GM12878 (cell line): ENCODE results near the gene LHFPL2. TPM values are rescaled to one million over a fixed set of nuclear protein-coding genes. Genes with fewer than 3 reads are reported as not detected.

Experiments used
- ATAC-seq: fragments of 200-7000 bp; cut with Tn5 transposase; 3 replicates; pipeline ENCODE4 v1.9.1; 2020; ENCODE audit warnings: mild to moderate bottlenecking, moderate library complexity
- BruUV-seq: library from RNA; stranded (reverse); fragments of 400-500 nt; replicated peaks from 2 replicates; lab custom pipeline; 2021; lab: Mats Ljungman, UMichigan
- CTCF ChIA-PET: fragments of 300-600 bp; sonication (Branson Sonifier 250); formaldehyde crosslinking; extraction: SDS; loops from one replicate; lab custom pipeline; 2021; ENCODE audit warnings: inconsistent platforms; lab: Yijun Ruan, JAX
- POLR2A ChIA-PET: fragments of 350-600 bp; formaldehyde crosslinking; extraction: SDS; loops from one replicate; lab custom pipeline; 2021; ENCODE audit warnings: inconsistent platforms; lab: Charles Lee
- RAD21 ChIA-PET: fragments of 300-600 bp; sonication (Branson Sonifier 250); formaldehyde crosslinking; loops from one replicate; lab custom pipeline; 2023; ENCODE audit warnings: antibody characterized with exemption; ENCODE audit not compliant: unreplicated experiment; lab: Charles Lee
- SMC1A ChIA-PET: fragments of 300-600 bp; sonication (Branson Sonifier 250); formaldehyde crosslinking; loops from one replicate; lab custom pipeline; 2023; ENCODE audit not compliant: unreplicated experiment, uncharacterized antibody; lab: Charles Lee
- DNase-seq: peaks from one replicate; pipeline ENCODE4 v3.0.0-alpha.2; 2011; ENCODE audit warnings: low read depth, low spot score
- FAIRE-seq: peaks from 3 replicates; lab custom pipeline; 2011; peaks lifted over from hg19 to GRCh38; lab: Jason Lieb, UNC
- H2AFZ ChIP-seq: 2 replicates; pipeline ENCODE4 v1.6.0; 2011; ENCODE audit warnings: low read depth, low read length, control low read depth; ENCODE audit not compliant: control insufficient read depth
- H3K27ac ChIP-seq: 2 replicates; pipeline ENCODE4 v1.5.1; 2011; ENCODE audit warnings: control low read depth; ENCODE audit not compliant: control insufficient read depth, insufficient read depth
- H3K27me3 ChIP-seq, 2 experiments: replicated peaks in 1 of 2; 2 replicates each; pipeline versions ENCODE4 v1.6.0 to v1.6.1; 2011; ENCODE audit warnings: low read length in 1 of 2; ENCODE audit not compliant: control insufficient read depth in 2 of 2, insufficient read depth in 2 of 2
- H3K36me3 ChIP-seq, 2 experiments: 2 replicates each; pipeline ENCODE4 v1.5.1; 2011; ENCODE audit warnings: low read length in 1 of 2; ENCODE audit not compliant: control insufficient read depth in 2 of 2, insufficient read depth in 2 of 2
- H3K4me1 ChIP-seq: 2 replicates; pipeline ENCODE4 v1.6.1; 2011; ENCODE audit warnings: mild to moderate bottlenecking, low read length, moderate library complexity, mixed read lengths; ENCODE audit not compliant: control insufficient read depth, insufficient read depth
- H3K4me2 ChIP-seq: 2 replicates; pipeline ENCODE4 v1.6.0; 2011; ENCODE audit warnings: control low read depth; ENCODE audit not compliant: control insufficient read depth, insufficient read depth
- H3K4me3 ChIP-seq: fragments of 200-600 bp; sonication (generic); 2 replicates; pipeline ENCODE4 v1.5.1; 2016
- H3K79me2 ChIP-seq: 2 replicates; pipeline ENCODE4 v1.6.0; 2011; ENCODE audit warnings: low read length; ENCODE audit not compliant: control insufficient read depth, insufficient read depth
- H3K9ac ChIP-seq: 2 replicates; pipeline ENCODE4 v1.8.0; 2011; ENCODE audit warnings: low read length, control low read depth, mixed read lengths; ENCODE audit not compliant: control insufficient read depth, insufficient read depth
- H3K9me3 ChIP-seq: replicated peaks from 3 replicates; pipeline ENCODE4 v1.5.1; 2011; ENCODE audit warnings: mild to moderate bottlenecking, low read length; ENCODE audit not compliant: control insufficient read depth, insufficient read depth
- H4K20me1 ChIP-seq: 2 replicates; pipeline ENCODE4 v1.6.0; 2011; ENCODE audit not compliant: control insufficient read depth, insufficient read depth
- BHLHE40 ChIP-seq, 2 experiments: fragments of 450-650 bp in 1 of 2; IDR thresholded peaks; 2 replicates each; pipeline ENCODE4 v1.6.1; 2011 to 2017; ENCODE audit warnings: low read depth in 2 of 2, borderline replicate concordance in 1 of 2, improper control_type of control experiment in 1 of 2, low read length in 1 of 2, mild to moderate bottlenecking in 1 of 2
- CBFB ChIP-seq: IDR thresholded peaks from 2 replicates; pipeline ENCODE4 v1.6.1; 2016; ENCODE audit warnings: antibody characterized with exemption, low read depth
- IRF4 ChIP-seq: IDR thresholded peaks from 2 replicates; pipeline ENCODE4 v1.6.1; 2011; ENCODE audit warnings: low read depth, low read length
- NR2F1 ChIP-seq: fragments of 450-650 bp; conservative IDR thresholded peaks from 2 replicates; pipeline ENCODE4 v1.6.1; 2017; ENCODE audit warnings: mild to moderate bottlenecking
- SREBF1 ChIP-seq: IDR thresholded peaks from 2 replicates; pipeline ENCODE4 v1.6.1; 2012; ENCODE audit warnings: mild to moderate bottlenecking, low read length
- ZNF622 ChIP-seq: fragments of 450-650 bp; IDR thresholded peaks from 2 replicates; pipeline ENCODE4 v1.6.1; 2017; ENCODE audit warnings: mild to moderate bottlenecking, inconsistent platforms
- WGBS: methylation state at CpG from one replicate; pipeline ENCODE4 v1.1.6; 2016; ENCODE audit warnings: low lambda C conversion rate; ENCODE audit not compliant: insufficient replicate concordance, insufficient coverage; ENCODE audit errors: missing lambda C conversion rate; 5-methylcytosine and 5-hydroxymethylcytosine counted together
- in situ Hi-C: fragments of 300-500 bp; cut with MboI; formaldehyde crosslinking; loops from 9 replicates; pipeline ENCODE4 v1.14.3; 2018; ENCODE audit warnings: mixed read lengths
- intact Hi-C: fragments of 100-400 bp; cut with micrococcal nuclease; formaldehyde crosslinking; loops from one replicate; pipeline ENCODE4 v1.14.2; 2022; ENCODE audit not compliant: unreplicated experiment
- polyA plus RNA-seq, 11 experiments: library from polyadenylated mRNA; depleted of rRNA in 4 of 11; unstranded in 6 of 11; stranded (reverse) in 5 of 11; fragments of >200 nt; fragmentation: Nextera tagmentation in 4 of 11; fragmentation: Illumina TruSeq in 1 of 11; extraction: Ambion mirVana in 4 of 11; extraction: Trizol in 1 of 11; gene quantifications; 1 replicate in 1 of 11; 2 replicates in 10 of 11; pipeline versions ENCODE4 v1.2.1 to v1.2.3, GENCODE V29; 2011 to 2016; ENCODE audit warnings: inconsistent platforms in 2 of 11, missing spikeins in 2 of 11, low read depth in 1 of 11
- total RNA-seq, 4 experiments: library from RNA; depleted of rRNA in 3 of 4; stranded (reverse); fragments of >200 nt in 3 of 4; fragmentation: Illumina TruSeq in 1 of 4; extraction: Trizol in 1 of 4; gene quantifications; 2 replicates each; pipeline versions ENCODE4 v1.2.1 to v1.2.3, GENCODE V29; 2013 to 2021
- TF ChIP-seq, protein P1 (sequence below): fragments of 450-650 bp; IDR thresholded peaks from 2 replicates; pipeline ENCODE4 v1.6.1; 2017; ENCODE audit warnings: mild to moderate bottlenecking, moderate library complexity
- TF ChIP-seq, protein P2 (sequence below): fragments of 450-650 bp; formaldehyde crosslinking; IDR thresholded peaks from 2 replicates; pipeline ENCODE4 v1.5.0; 2022; ENCODE audit warnings: mild to moderate bottlenecking, missing genetic modification characterization
- TF ChIP-seq, protein P3 (sequence below): fragments of 450-650 bp; IDR thresholded peaks from 2 replicates; pipeline ENCODE4 v1.6.1; 2018; ENCODE audit warnings: borderline replicate concordance, mild to moderate bottlenecking; ENCODE audit not compliant: partially characterized antibody

The LHFPL2 gene
- total and polyA plus RNA-seq, 10 of the 15 experiments (the other 5 are each of a cell fraction or from before 2014, with no cell fraction given): 4.1 to 21.8 (median 12.5) TPM

DNA sequence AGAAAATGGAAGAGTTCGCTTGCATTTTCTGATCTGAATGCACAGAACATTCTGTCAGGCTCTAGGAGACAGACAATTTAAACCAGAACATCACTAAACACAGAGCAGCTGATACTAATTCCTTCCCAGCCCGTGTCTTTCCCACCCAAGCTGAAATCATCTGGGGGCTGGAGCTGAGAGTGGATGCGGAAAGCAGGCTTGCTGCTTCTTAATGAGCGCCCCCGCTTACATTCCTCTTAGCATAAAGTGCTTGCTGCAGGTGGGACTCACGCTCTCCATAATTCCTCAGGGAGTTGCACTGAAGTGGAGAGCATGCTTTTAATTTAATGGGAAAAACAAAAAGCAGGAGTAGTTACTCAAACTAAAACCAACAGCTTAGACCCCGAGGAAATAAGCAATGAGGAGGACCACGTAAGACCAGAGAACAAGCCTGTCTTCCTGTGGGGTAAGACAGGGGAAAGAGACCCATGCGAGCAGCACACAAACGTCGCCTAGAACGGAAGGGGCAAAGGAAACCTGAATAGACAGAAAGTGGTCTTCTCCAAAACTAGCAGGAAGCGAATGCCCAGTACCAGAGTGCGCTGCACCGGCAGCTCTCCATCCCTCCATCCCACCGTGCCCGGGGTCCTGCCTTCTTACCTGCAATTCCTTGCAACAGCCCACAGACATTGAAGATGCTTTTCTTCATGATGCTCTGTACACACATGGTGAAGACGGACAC is 139.3 kb downstream of the LHFPL2 start:
- ATAC-seq (no peak), DNase-seq (no peak), FAIRE-seq (no peak)
- intact Hi-C loops: no loop called here
- ChIA-PET CTCF (interaction anchor here (0.8 to 1.8 kb wide), 4 partner anchors 12 to 24 kb away, joined by 3 to 4 read pairs (median 4); no protein-coding TSS in a partner anchor), RAD21 (interaction anchor here (0.8 to 1.2 kb wide), 2 partner anchors 18 to 65 kb away, joined by 3 read pairs; no protein-coding TSS in a partner anchor), SMC1A (interaction anchor here (0.7 to 1.7 kb wide), 7 partner anchors 13 to 220 kb away, joined by 3 to 5 read pairs (median 3); no protein-coding TSS in a partner anchor), POLR2A (interaction anchor here (0.8 kb wide), 1 partner anchor 227 kb away, joined by 3 read pairs; no protein-coding TSS in a partner anchor)
- in situ Hi-C loops: no loop called here
- H3K36me3 ChIP-seq: peaks cover 0 to 9% of the 10 kb centered on the region in 2 experiments; a peak in 2 of 4 replicates
- no peaks in the 10 kb centered on the region; the same call in 1 of the 2 replicates for H3K79me2 ChIP-seq
- peaks cover 9% of the 10 kb centered on the region for H3K4me1 ChIP-seq
- no peaks in the 10 kb centered on the region for H3K9me3 ChIP-seq
- H2AFZ ChIP-seq: peak overlapping the region; percentile 62; the same call in 1 of the 2 replicates
- H3K4me3 ChIP-seq: no peak overlapping the region
- H3K4me2 ChIP-seq: peak overlapping the region; percentile 88
- no peaks in the 10 kb centered on the region for H3K27me3 ChIP-seq
- H3K9ac ChIP-seq: no peak overlapping the region
- 77% methylated on average over 18 of the region's 18 CpGs for WGBS
- no TSS peak for BruUV-seq
- no peak overlapping the region for H3K27ac ChIP-seq
- 0 out of 2 replicates have a peak, but pooled peaks cover 5% of the 10 kb centered on the region for H4K20me1 ChIP-seq
- no peak for TF ChIP-seq IRF4
- no peak for TF ChIP-seq NR2F1
- no peak for TF ChIP-seq ZNF622
- TF ChIP-seq BHLHE40 (IDR thresholded peaks at IDR 0.05; ENCODE audit: borderline replicate concordance in 1 of 2, low read depth in 2 of 2, low read length in 1 of 2): no peak
- TF ChIP-seq SREBF1: no peak
- TF ChIP-seq CBFB: no peak
- TF ChIP-seq, protein P1, sequence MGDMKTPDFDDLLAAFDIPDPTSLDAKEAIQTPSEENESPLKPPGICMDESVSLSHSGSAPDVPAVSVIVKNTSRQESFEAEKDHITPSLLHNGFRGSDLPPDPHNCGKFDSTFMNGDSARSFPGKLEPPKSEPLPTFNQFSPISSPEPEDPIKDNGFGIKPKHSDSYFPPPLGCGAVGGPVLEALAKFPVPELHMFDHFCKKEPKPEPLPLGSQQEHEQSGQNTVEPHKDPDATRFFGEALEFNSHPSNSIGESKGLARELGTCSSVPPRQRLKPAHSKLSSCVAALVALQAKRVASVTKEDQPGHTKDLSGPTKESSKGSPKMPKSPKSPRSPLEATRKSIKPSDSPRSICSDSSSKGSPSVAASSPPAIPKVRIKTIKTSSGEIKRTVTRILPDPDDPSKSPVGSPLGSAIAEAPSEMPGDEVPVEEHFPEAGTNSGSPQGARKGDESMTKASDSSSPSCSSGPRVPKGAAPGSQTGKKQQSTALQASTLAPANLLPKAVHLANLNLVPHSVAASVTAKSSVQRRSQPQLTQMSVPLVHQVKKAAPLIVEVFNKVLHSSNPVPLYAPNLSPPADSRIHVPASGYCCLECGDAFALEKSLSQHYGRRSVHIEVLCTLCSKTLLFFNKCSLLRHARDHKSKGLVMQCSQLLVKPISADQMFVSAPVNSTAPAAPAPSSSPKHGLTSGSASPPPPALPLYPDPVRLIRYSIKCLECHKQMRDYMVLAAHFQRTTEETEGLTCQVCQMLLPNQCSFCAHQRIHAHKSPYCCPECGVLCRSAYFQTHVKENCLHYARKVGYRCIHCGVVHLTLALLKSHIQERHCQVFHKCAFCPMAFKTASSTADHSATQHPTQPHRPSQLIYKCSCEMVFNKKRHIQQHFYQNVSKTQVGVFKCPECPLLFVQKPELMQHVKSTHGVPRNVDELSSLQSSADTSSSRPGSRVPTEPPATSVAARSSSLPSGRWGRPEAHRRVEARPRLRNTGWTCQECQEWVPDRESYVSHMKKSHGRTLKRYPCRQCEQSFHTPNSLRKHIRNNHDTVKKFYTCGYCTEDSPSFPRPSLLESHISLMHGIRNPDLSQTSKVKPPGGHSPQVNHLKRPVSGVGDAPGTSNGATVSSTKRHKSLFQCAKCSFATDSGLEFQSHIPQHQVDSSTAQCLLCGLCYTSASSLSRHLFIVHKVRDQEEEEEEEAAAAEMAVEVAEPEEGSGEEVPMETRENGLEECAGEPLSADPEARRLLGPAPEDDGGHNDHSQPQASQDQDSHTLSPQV: no peak
- TF ChIP-seq, protein P2, sequence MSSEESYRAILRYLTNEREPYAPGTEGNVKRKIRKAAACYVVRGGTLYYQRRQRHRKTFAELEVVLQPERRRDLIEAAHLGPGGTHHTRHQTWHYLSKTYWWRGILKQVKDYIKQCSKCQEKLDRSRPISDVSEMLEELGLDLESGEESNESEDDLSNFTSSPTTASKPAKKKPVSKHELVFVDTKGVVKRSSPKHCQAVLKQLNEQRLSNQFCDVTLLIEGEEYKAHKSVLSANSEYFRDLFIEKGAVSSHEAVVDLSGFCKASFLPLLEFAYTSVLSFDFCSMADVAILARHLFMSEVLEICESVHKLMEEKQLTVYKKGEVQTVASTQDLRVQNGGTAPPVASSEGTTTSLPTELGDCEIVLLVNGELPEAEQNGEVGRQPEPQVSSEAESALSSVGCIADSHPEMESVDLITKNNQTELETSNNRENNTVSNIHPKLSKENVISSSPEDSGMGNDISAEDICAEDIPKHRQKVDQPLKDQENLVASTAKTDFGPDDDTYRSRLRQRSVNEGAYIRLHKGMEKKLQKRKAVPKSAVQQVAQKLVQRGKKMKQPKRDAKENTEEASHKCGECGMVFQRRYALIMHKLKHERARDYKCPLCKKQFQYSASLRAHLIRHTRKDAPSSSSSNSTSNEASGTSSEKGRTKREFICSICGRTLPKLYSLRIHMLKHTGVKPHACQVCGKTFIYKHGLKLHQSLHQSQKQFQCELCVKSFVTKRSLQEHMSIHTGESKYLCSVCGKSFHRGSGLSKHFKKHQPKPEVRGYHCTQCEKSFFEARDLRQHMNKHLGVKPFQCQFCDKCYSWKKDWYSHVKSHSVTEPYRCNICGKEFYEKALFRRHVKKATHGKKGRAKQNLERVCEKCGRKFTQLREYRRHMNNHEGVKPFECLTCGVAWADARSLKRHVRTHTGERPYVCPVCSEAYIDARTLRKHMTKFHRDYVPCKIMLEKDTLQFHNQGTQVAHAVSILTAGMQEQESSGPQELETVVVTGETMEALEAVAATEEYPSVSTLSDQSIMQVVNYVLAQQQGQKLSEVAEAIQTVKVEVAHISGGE: no peak
- TF ChIP-seq, protein P3, sequence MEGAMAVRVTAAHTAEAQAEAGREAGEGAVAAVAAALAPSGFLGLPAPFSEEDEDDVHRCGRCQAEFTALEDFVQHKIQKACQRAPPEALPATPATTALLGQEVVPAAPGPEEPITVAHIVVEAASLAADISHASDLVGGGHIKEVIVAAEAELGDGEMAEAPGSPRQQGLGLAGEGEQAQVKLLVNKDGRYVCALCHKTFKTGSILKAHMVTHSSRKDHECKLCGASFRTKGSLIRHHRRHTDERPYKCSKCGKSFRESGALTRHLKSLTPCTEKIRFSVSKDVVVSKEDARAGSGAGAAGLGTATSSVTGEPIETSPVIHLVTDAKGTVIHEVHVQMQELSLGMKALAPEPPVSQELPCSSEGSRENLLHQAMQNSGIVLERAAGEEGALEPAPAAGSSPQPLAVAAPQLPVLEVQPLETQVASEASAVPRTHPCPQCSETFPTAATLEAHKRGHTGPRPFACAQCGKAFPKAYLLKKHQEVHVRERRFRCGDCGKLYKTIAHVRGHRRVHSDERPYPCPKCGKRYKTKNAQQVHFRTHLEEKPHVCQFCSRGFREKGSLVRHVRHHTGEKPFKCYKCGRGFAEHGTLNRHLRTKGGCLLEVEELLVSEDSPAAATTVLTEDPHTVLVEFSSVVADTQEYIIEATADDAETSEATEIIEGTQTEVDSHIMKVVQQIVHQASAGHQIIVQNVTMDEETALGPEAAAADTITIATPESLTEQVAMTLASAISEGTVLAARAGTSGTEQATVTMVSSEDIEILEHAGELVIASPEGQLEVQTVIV: no peak
